CD4-positive, alpha-beta memory T cell (primary cell): Measurements from ENCODE around the gene PRDX2. TPM values are rescaled to one million over a fixed set of nuclear protein-coding genes. Genes with fewer than 3 reads are reported as not detected.

ENCODE experiments used
- CTCF ChIA-PET: fragments of 350-600 bp; sonication (Branson Sonifier 250); formaldehyde crosslinking; loops from one replicate; lab custom pipeline; 2021; ENCODE audit warnings: inconsistent platforms; ENCODE audit not compliant: partially characterized antibody; lab: Charles Lee
- POLR2A ChIA-PET: fragments of 350-600 bp; sonication (Branson Sonifier 250); formaldehyde crosslinking; loops from one replicate; lab custom pipeline; 2021; ENCODE audit not compliant: partially characterized antibody; lab: Charles Lee
- DNase-seq, 5 donors: peaks; one replicate each; pipeline versions ENCODE4 v3.0.0 to v3.0.0-alpha.2; 2020 to 2022; ENCODE audit warnings: mixed read lengths in 1 of 5
- H3K27ac ChIP-seq: one replicate; pipeline ENCODE4 v1.7.0; 2013; ENCODE audit warnings: low read depth, low read length
- H3K27me3 ChIP-seq: 2 replicates; pipeline ENCODE4 v1.7.0; 2013; ENCODE audit warnings: mild to moderate bottlenecking, low read length, moderate library complexity; ENCODE audit not compliant: insufficient read depth
- H3K36me3 ChIP-seq: 2 replicates; pipeline ENCODE4 v1.7.0; 2013; ENCODE audit warnings: mild to moderate bottlenecking, low read length, moderate library complexity; ENCODE audit not compliant: insufficient read depth
- H3K4me1 ChIP-seq: 2 replicates; pipeline ENCODE4 v1.7.0; 2013; ENCODE audit warnings: mild to moderate bottlenecking, low read length, moderate library complexity; ENCODE audit not compliant: insufficient read depth
- H3K4me3 ChIP-seq, 2 donors: one replicate each; pipeline ENCODE4 v1.7.0; 2013; ENCODE audit warnings: low read length in 2 of 2, mild to moderate bottlenecking in 1 of 2
- H3K9me3 ChIP-seq, 2 donors: one replicate each; pipeline ENCODE4 v1.7.0; 2013; ENCODE audit warnings: low read length in 2 of 2, control low read depth in 1 of 2; ENCODE audit not compliant: control insufficient read depth in 1 of 2
- H3K27ac Mint-ChIP-seq, 7 donors: one replicate each; pipeline ENCODE4 v1.8.0; 2020 to 2021; ENCODE audit warnings: mixed read lengths in 7 of 7, mild to moderate bottlenecking in 6 of 7, inconsistent platforms in 3 of 7, moderate library complexity in 3 of 7
- H3K27me3 Mint-ChIP-seq, 2 donors: one replicate each; pipeline ENCODE4 v1.8.0; 2020 to 2021; ENCODE audit warnings: mixed read lengths in 2 of 2
- H3K36me3 Mint-ChIP-seq, 2 donors: one replicate each; pipeline ENCODE4 v1.8.0; 2020 to 2021; ENCODE audit warnings: mixed read lengths in 2 of 2, inconsistent platforms in 1 of 2, mild to moderate bottlenecking in 1 of 2
- H3K4me1 Mint-ChIP-seq, 4 donors: one replicate each; pipeline ENCODE4 v1.8.0; 2020 to 2021; ENCODE audit warnings: mixed read lengths in 4 of 4, mild to moderate bottlenecking in 1 of 4
- H3K4me3 Mint-ChIP-seq, 8 donors: one replicate each; pipeline ENCODE4 v1.8.0; 2020 to 2021; ENCODE audit warnings: mixed read lengths in 8 of 8, mild to moderate bottlenecking in 7 of 8, moderate library complexity in 6 of 8, inconsistent platforms in 3 of 8
- H3K9me3 Mint-ChIP-seq, 8 donors: one replicate each; pipeline ENCODE4 v1.8.0; 2020 to 2021; ENCODE audit warnings: mixed read lengths in 8 of 8, mild to moderate bottlenecking in 5 of 8, inconsistent platforms in 3 of 8, moderate library complexity in 1 of 8
- intact Hi-C: fragments of 100-400 bp; cut with micrococcal nuclease; formaldehyde crosslinking; loops from one replicate; pipeline ENCODE4 v1.15.1; 2023
- polyA plus RNA-seq, 2 donors: library from polyadenylated mRNA; unstranded; fragments of 300-500 nt; fragmentation: Illumina TruSeq; gene quantifications; one replicate each; pipeline ENCODE4 v1.2.3, GENCODE V29; 2021
- total RNA-seq, 2 experiments: library from RNA; stranded (reverse); gene quantifications; one replicate each; pipeline ENCODE4 v1.2.3, GENCODE V29; 2021

PRDX2 gene
- total and polyA plus RNA-seq, 4 experiments from 2014 or later, result 116 to 533 (median 193) TPM

DNA sequence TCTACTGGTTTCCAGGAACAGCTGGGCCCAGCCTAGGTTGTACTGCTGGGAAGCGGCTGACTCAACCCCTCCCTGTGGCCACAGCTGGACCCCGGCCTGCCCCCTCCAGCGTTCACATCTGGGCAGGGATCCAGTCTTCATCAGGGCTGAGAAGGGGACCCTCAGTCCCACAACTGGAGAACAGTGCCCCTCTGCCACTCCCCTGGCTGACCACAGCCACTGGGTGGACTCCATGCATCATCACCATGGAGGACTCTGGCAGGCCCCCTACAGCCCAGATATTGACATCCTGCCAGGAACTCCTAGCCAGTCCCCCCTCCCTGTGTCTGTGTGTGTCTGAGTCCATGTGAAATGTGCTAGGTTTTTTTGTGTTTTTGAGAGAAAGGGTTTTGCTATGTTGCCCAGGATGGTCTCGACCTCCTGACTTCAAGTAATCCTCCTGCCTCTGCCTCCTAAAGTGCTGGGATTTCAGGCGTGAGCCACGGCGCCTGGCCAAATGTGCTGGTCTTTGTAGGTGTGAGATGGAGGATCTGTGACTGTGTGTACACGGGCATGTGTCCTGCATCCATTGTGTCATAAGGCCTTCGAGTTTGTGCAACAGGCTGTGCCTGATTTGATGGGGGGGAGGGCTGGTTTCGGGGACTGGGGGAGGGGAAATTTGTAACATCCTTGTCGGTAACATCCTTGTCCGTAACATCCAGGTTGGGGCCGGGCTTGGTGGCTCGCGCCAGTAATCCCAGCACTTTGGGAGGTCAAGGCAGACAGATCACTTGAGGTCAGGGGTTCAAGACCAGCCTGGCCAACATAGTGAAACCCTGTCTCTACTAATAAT is 22.2 kb downstream of the PRDX2 start:
- Mint-ChIP-seq H3K4me1 (peaks cover 24 to 53% (median 35%) of the 10 kb centered on the region in 4 donors), H3K36me3 (peaks cover 0 to 2% of the 10 kb centered on the region in 2 donors), H3K27me3 (no peaks in the 10 kb centered on the region), H3K27ac (peak overlapping the region; percentile 65 to 97 (median 94)), H3K9me3 (peaks cover 0 to 1% (median 0%) of the 10 kb centered on the region in 8 donors), H3K4me3 (peak overlapping the region; percentile 12 to 92 (median 64))
- ChIA-PET POLR2A (interaction anchor here (1.3 to 16.4 kb wide), 4 partner anchors 16 to 98 kb away, joined by 3 to 1162 read pairs (median 4); partner anchors contain the start of genes DHPS, GET3, JUNB and PRDX2), CTCF (interaction anchor here (2.6 to 27.8 kb wide), 2 partner anchors 9 to 19 kb away, joined by 14 to 906 read pairs; partner anchors contain the start of genes JUNB, PRDX2, RNASEH2A and THSD8)
- H3K4me3 ChIP-seq, result no peak overlapping the region
- no peak for DNase-seq
- intact Hi-C loops, result no loop called here
- H3K9me3 ChIP-seq, result no peaks in the 10 kb centered on the region
- H3K36me3 ChIP-seq, result no peaks in the 10 kb centered on the region
- H3K27me3 ChIP-seq, result no peaks in the 10 kb centered on the region
- H3K4me1 ChIP-seq, result peaks cover 60% of the 10 kb centered on the region
- peak overlapping the region; percentile 86 for H3K27ac ChIP-seq

DNA sequence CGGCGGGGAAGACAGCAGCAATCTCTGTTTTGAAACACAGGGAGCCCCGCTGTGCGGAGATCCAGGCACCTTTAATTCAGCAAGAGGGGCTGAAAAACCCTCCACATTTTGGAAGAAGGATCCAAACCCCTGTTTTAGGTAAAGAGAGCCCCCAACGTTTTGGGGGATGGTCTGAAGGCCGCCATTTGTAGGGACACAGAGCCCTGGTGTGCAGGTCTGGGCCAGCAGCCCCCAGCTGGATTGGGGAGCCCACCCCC is 22.8 kb downstream of the PRDX2 start:
- CTCF ChIA-PET, result interaction anchor here (0.7 to 27.8 kb wide), 4 partner anchors 9 to 20 kb away, joined by 3 to 906 read pairs (median 29); partner anchors contain the start of genes JUNB, PRDX2, RNASEH2A and THSD8
- H3K27ac ChIP-seq, result peak overlapping the region; percentile 86
- no peaks in the 10 kb centered on the region for H3K36me3 ChIP-seq
- peaks cover 0 to 1% (median 0%) of the 10 kb centered on the region in 8 donors for H3K9me3 Mint-ChIP-seq
- POLR2A ChIA-PET, result interaction anchor here (1.1 to 16.4 kb wide), 7 partner anchors 12 to 159 kb away, joined by 3 to 1162 read pairs (median 4); partner anchors contain the start of genes CALR, DHPS, GET3 and JUNB
- DNase-seq, result no peak
- peaks cover 24 to 54% (median 35%) of the 10 kb centered on the region in 4 donors for H3K4me1 Mint-ChIP-seq
- H3K4me3 ChIP-seq, result no peak overlapping the region
- H3K36me3 Mint-ChIP-seq, result peaks cover 0 to 2% of the 10 kb centered on the region in 2 donors
- H3K9me3 ChIP-seq, result no peaks in the 10 kb centered on the region
- H3K4me3 Mint-ChIP-seq, result peak overlapping the region; percentile 85 to 92 (median 87)
- H3K27me3 ChIP-seq, result no peaks in the 10 kb centered on the region
- no peaks in the 10 kb centered on the region for H3K27me3 Mint-ChIP-seq
- peaks cover 54% of the 10 kb centered on the region for H3K4me1 ChIP-seq
- H3K27ac Mint-ChIP-seq, result peak overlapping the region; percentile 92 to 97 (median 94)
- intact Hi-C loops, result no loop called here

DNA sequence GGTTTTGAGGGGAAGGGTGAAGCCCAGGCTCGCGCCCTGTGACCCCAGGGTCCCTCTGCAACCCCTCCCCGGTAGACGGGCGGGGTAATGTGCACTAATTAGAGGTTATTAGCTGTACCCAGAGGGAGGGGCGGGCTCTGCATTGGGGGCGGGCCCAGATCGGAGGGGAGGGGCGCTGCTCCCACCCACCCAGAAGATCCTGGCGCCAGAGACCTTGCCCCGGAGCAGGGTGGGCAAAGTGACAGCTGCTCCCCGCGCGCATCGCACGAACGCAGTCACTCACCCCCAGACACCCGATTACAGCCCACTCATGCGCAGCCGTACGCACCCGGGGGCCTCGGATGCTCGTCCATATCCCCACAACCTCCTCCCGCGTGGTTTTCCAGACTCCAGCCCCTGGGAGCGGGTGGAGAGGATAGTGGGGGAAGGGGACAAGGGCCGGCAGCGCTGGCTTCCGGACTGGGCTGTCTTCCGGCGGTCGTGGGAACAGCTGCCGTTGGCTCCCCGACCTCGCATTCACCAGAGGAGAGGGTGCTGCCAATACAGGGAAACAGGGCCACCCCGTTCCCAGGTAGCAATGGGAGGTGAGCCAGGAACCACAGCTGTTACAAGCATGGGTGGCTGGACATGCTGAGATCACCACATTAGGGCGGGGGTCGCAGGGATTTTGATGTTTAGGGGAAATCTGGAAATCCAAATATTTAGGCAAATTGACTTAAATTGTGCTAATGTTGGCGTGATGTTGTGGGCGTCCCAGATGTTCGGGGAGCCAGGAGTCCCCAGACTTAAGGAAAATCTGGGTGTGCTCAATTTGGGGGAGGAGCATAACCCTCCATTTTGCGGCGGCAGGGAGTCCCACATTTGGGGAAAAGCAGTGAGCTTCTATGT is 23.3 kb downstream of the PRDX2 start:
- Histone ChIP-seq H3K36me3 (no peaks in the 10 kb centered on the region), H3K4me3 (peak overlapping the region; percentile 69 to 76), H3K9me3 (no peaks in the 10 kb centered on the region), H3K27ac (peak overlapping the region; percentile 86), H3K4me1 (peaks cover 49% of the 10 kb centered on the region), H3K27me3 (no peaks in the 10 kb centered on the region)
- H3K27ac Mint-ChIP-seq, result peak overlapping the region; percentile 92 to 97 (median 94)
- peak overlapping the region; percentile 85 to 92 (median 87) for H3K4me3 Mint-ChIP-seq
- ChIA-PET POLR2A (interaction anchor here (0.5 to 16.4 kb wide), 13 partner anchors 12 to 1621 kb away, joined by 3 to 1162 read pairs (median 3); partner anchors contain the start of genes CALR, DHPS, GET3 and JUNB), CTCF (interaction anchor here (0.7 to 27.8 kb wide), 5 partner anchors 10 to 69 kb away, joined by 3 to 906 read pairs (median 14); partner anchors contain the start of genes JUNB, PRDX2, RNASEH2A and THSD8)
- peak in 4 of 5 donors; percentile 32 to 60 (median 45) for DNase-seq
- peaks cover 0 to 2% of the 10 kb centered on the region in 2 donors for H3K36me3 Mint-ChIP-seq
- H3K9me3 Mint-ChIP-seq, result peaks cover 0 to 1% (median 0%) of the 10 kb centered on the region in 8 donors
- no peaks in the 10 kb centered on the region for H3K27me3 Mint-ChIP-seq
- H3K4me1 Mint-ChIP-seq, result peaks cover 25 to 54% (median 35%) of the 10 kb centered on the region in 4 donors
- intact Hi-C loops, result no loop called here

DNA sequence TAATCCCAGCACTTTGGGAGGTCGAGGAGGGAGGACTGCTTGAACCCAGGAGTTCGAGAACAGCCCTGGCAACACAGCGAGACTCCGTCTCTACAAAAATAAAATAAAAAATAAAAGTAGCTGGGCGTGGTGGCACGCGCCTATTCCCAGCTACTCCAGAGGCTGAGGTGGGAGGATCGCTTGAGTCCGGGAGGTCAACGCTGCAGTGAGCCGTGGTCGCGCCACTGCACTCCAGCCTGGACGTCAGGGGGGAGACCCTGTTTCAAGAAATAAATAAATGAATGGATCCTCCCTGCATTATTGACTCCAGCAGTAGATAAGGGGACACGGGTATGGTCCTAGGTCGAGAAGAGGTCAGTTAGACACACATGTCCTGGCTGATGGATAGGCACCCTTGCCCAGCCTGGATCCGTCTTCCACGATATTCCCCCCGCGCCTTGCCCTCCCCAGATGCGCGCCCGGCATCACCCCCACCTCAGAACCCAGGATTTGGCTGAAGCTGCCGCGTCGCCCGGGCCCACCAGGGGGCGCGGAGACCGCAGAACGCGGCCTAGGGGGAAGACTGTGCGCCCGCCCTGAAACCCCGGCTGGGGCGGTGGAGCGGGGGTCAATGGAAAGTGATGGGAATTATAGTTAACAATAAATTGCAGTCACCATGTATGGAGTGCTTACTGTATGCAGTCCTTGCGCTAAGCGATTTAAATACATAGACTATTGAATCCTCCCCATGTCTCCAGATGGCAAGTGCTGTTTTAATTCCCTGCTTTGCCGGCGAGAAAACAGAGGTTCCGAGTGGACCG is 24.2 kb downstream of the PRDX2 start:
- H3K9me3 ChIP-seq, result no peaks in the 10 kb centered on the region
- H3K36me3 ChIP-seq, result no peaks in the 10 kb centered on the region
- peaks cover 42% of the 10 kb centered on the region for H3K4me1 ChIP-seq
- H3K27ac ChIP-seq, result peak overlapping the region; percentile 86
- no peaks in the 10 kb centered on the region for H3K27me3 ChIP-seq
- POLR2A ChIA-PET, result interaction anchor here (0.5 to 16.4 kb wide), 11 partner anchors 11 to 1621 kb away, joined by 3 to 1162 read pairs (median 3); partner anchors contain the start of genes JUNB, PRDX2, RNASEH2A and THSD8
- H3K4me1 Mint-ChIP-seq, result peaks cover 25 to 52% (median 35%) of the 10 kb centered on the region in 4 donors
- intact Hi-C loops, result loop anchor here (1.0 kb wide), 1 partner anchor 19 kb away; no protein-coding TSS in a partner anchor
- H3K9me3 Mint-ChIP-seq, result peaks cover 0 to 1% (median 0%) of the 10 kb centered on the region in 8 donors
- CTCF ChIA-PET, result interaction anchor here (1.0 to 27.8 kb wide), 8 partner anchors 8 to 100 kb away, joined by 3 to 906 read pairs (median 10); partner anchors contain the start of genes JUNB, PRDX2, RNASEH2A and THSD8
- no peaks in the 10 kb centered on the region for H3K27me3 Mint-ChIP-seq
- H3K27ac Mint-ChIP-seq, result peak overlapping the region; percentile 92 to 97 (median 94)
- peaks cover 0 to 2% of the 10 kb centered on the region in 2 donors for H3K36me3 Mint-ChIP-seq
- DNase-seq, result peak; percentile 77 to 83 (median 80)
- H3K4me3 Mint-ChIP-seq, result peak overlapping the region; percentile 85 to 92 (median 87)
- H3K4me3 ChIP-seq, result peak overlapping the region; percentile 69 to 76

DNA sequence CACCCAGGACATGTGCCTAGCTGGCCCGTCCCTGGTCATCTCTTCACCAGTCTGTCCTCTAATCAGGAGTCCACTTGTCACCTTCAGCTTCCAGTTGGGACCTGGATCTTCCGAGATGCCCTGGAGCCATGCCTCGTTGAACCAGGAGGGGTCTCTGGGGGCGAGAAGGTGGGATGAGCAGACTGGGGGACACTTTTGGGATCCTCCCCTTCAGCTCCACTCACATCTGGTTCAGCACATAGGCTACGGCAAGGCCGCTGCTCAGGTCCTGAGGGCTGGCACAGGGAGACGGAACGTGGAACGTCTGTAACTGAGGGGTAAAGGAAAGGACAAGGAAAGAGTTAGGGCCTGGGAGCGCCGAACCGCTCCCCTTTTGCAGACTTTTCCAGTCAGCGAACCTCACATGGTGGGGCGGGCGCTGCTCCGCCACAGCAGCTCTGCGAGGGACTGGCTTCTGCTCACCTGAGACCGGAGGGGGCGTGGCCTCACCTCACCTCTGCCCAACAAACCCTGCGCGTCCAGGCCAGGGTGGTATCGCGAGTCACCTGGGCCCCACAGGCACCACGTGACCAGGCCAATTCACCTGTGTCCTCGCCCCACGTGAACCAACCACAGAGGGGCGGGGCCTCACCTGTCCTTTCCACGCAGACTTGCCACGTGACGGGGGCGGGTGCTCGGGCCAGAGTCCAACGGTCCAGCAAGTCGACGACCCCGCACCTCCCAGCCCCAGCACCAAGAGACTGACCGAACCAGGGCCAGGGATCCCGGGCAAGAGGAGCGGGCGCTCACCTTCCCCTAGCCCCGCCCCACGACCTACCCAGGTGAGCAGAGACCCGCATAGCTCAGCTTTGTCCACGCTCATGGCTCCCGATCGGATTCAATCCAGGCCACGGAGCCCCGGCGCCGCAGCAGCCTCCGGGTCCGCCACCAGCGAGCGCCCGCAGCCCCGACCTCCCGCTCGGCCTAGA is 26.7 kb downstream of the PRDX2 start, which contains the start of gene HOOK2:
TSS of gene HOOK2 (minus strand) at position 965 of the 968 bp plus-strand sequence. CDS start at position 862, 103 bp downstream.
- peaks cover 18 to 37% (median 30%) of the 10 kb centered on the region in 4 donors for H3K4me1 Mint-ChIP-seq
- CTCF ChIA-PET, result interaction anchor here (3.1 to 27.8 kb wide), 4 partner anchors 10 to 72 kb away, joined by 17 to 906 read pairs (median 32); partner anchors contain the start of genes JUNB, PRDX2, RNASEH2A and THSD8

More for the DNA sequence above, 26.7 kb downstream of the PRDX2 start, which contains the start of gene HOOK2:
- intact Hi-C loops, result loop anchor here (1.0 kb wide), 2 partner anchors 9 to 41 kb away; partner anchors contain the start of gene TRIR
- Mint-ChIP-seq H3K4me3 (peak within 1 kb of the TSS; percentile 76 to 88 (median 84)), H3K27me3 (no peaks in the 10 kb centered on the region), H3K27ac (peak within 1 kb of the TSS; percentile 81 to 92 (median 85)), H3K9me3 (no peaks in the 10 kb centered on the region), H3K36me3 (no peaks in the 10 kb centered on the region)
- no peaks in the 10 kb centered on the region for H3K9me3 ChIP-seq
- peaks cover 33% of the 10 kb centered on the region for H3K4me1 ChIP-seq
- no peaks in the 10 kb centered on the region for H3K36me3 ChIP-seq
- POLR2A ChIA-PET, result interaction anchor here (0.6 to 16.4 kb wide), 7 partner anchors 9 to 330 kb away, joined by 3 to 1162 read pairs (median 3); partner anchors contain the start of genes DNASE2, JUNB, PRDX2 and RNASEH2A
- H3K4me3 ChIP-seq, result peak within 1 kb of the TSS; percentile 39 to 62
- DNase-seq, result peak in 2 of 5 donors; percentile 41 to 70
- no peaks in the 10 kb centered on the region for H3K27me3 ChIP-seq
- H3K27ac ChIP-seq, result peak within 1 kb of the TSS; percentile 79
